ENCODE measurements around the gene NEK8.
"Not testable (repeated sequence)": the region's sequence is repeated elsewhere in the genome, so short reads cannot be mapped to it uniquely, and the experiment has no call there.

Gene NEK8

GRCh38 chr17:28765038-28765437 is 36.5 kb downstream of the NEK8 start:
- DNase-seq: no peak

GRCh38 chr17:28773736-28774135 is 45.1 kb downstream of the NEK8 start:
- no peak for DNase-seq

GRCh38 chr17:28774206-28774605 is 45.6 kb downstream of the NEK8 start:
- no peak for DNase-seq

GRCh38 chr17:28777178-28777577 is 48.6 kb downstream of the NEK8 start:
- no peak for DNase-seq

GRCh38 chr17:28779601-28780000 is 51.0 kb downstream of the NEK8 start:
- DNase-seq: not testable (repeated sequence)

GRCh38 chr17:28783161-28783560 is 54.6 kb downstream of the NEK8 start:
- no peak for DNase-seq

GRCh38 chr17:28788100-28788499 is 59.5 kb downstream of the NEK8 start:
- DNase-seq: no peak
